Activated naive CD8-positive, alpha-beta T cell treated with anti-CD3 and anti-CD28 coated beads for 36 hours (primary cell): ENCODE results near the gene ZC3H18. TPM values are rescaled to one million over a fixed set of nuclear protein-coding genes. Genes with fewer than 3 reads are reported as not detected.
A peak's percentile ranks its signal among the peaks of the same experiment; 100 is the strongest.

Source experiments
- DNase-seq: peaks from one replicate; pipeline ENCODE4 v3.0.0; 2021
- H3K27ac Mint-ChIP-seq: one replicate; pipeline ENCODE4 v1.8.0; 2022; ENCODE audit warnings: mild to moderate bottlenecking, moderate library complexity, mixed read lengths
- H3K27me3 Mint-ChIP-seq: one replicate; pipeline ENCODE4 v1.8.0; 2022; ENCODE audit warnings: mild to moderate bottlenecking, mixed read lengths
- H3K36me3 Mint-ChIP-seq: one replicate; pipeline ENCODE4 v1.8.0; 2021; ENCODE audit warnings: mild to moderate bottlenecking, mixed read lengths
- H3K4me1 Mint-ChIP-seq: one replicate; pipeline ENCODE4 v1.8.0; 2021; ENCODE audit warnings: mixed read lengths
- H3K4me3 Mint-ChIP-seq: one replicate; pipeline ENCODE4 v1.8.0; 2022; ENCODE audit warnings: mild to moderate bottlenecking, moderate library complexity, mixed read lengths
- H3K9me3 Mint-ChIP-seq: one replicate; pipeline ENCODE4 v1.8.0; 2022; ENCODE audit warnings: mixed read lengths
- total RNA-seq, 2 experiments: library from RNA; stranded (reverse); gene quantifications; one replicate each; pipeline ENCODE4 v1.2.3, GENCODE V29; 2021

The ZC3H18 gene
- total RNA-seq, 2 experiments from 2014 or later = 84.3 to 86.8 TPM

DNA sequence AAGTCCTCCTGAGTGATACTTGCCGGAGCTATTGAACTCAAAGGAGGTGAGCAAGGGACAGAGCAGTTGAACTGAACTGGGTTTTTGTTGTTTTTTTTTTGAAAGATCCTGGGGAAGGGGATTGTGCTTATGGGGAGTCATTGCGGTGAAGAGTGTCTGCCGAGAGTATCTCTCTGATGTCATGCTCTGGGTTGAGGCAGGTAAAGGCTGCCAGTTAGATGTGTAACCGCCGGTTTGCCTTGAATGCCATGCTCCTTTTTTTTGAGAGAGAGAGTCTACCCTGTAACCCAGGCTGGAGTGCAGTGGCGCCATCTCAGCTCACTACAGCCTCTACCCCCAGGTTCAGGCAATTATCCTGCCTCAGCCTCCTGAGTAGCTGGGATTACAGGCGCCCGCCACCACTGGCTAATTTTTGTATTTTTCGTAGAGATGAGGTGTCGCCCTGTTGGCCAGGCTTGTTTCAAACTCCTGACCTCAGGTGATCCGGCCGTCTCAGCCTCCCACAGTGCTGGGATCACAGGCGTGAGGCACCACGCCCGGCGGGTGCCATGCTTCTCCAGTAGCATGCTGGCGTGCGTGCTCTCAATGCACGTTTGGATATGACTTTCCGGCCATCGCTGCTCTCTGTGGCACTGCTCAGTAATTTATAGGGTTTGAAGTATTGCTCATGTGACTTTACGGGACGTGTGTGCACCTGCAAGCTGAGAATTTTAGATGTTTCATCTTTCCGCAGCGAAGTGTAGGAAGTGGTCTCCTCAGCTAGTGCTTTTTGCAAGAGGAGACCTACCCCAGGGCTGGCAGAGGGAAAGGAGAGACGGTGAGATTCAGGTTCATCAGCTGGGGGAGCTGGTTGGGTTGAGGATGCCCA is 8.5 kb downstream of the ZC3H18 start:
- H3K4me1 Mint-ChIP-seq = peaks cover 34% of the 10 kb centered on the region

DNA sequence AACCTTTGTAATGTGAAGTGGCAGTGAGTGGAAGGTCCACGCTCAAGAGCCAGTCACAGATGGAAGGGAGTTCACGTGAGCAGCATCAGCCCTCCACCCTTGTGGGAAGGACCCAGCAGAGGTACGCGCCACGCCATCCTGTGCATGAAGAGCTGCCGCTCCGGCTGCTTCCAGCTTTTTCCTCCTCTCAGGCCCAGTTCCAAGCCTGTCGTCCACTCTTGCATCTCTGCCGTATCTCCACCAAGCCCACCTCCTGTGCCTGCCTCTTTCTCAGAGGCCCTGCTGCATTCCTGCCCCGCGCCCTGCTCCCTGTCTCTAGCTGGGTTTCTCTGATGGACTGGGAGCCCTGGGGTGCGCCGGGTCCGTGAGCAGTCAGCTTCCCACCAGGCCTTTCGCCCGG is 10.2 kb downstream of the ZC3H18 start:
- peaks cover 34% of the 10 kb centered on the region for H3K36me3 Mint-ChIP-seq
- no peaks in the 10 kb centered on the region for H3K9me3 Mint-ChIP-seq
- H3K27me3 Mint-ChIP-seq = no peaks in the 10 kb centered on the region
- H3K4me1 Mint-ChIP-seq = peaks cover 35% of the 10 kb centered on the region
- no peak overlapping the region for H3K27ac Mint-ChIP-seq
- DNase-seq = no peak
- no peak overlapping the region for H3K4me3 Mint-ChIP-seq

More for the DNA sequence above, 8.5 kb downstream of the ZC3H18 start:
- no peak for DNase-seq
- no peaks in the 10 kb centered on the region for H3K9me3 Mint-ChIP-seq
- H3K36me3 Mint-ChIP-seq = peaks cover 36% of the 10 kb centered on the region
- peak overlapping the region; percentile 15 for H3K4me3 Mint-ChIP-seq
- peak overlapping the region; percentile 52 for H3K27ac Mint-ChIP-seq
- no peaks in the 10 kb centered on the region for H3K27me3 Mint-ChIP-seq

- H3K27me3 Mint-ChIP-seq = no peaks in the 10 kb centered on the region
- no peaks in the 10 kb centered on the region for H3K9me3 Mint-ChIP-seq
- no peak for DNase-seq
- H3K36me3 Mint-ChIP-seq = peaks cover 34% of the 10 kb centered on the region
- no peak overlapping the region for H3K4me3 Mint-ChIP-seq
- no peak overlapping the region for H3K27ac Mint-ChIP-seq
- H3K4me1 Mint-ChIP-seq = peaks cover 34% of the 10 kb centered on the region
These were observed 10.8 kb downstream of the ZC3H18 start for GRCh38 chr16:88581033-88581432.

- Mint-ChIP-seq H3K36me3 (peaks cover 24% of the 10 kb centered on the region), H3K4me1 (peaks cover 27% of the 10 kb centered on the region), H3K27me3 (no peaks in the 10 kb centered on the region), H3K27ac (peak overlapping the region; percentile 16), H3K4me3 (no peak overlapping the region), H3K9me3 (no peaks in the 10 kb centered on the region)
- no peak for DNase-seq
These were observed 12.8 kb downstream of the ZC3H18 start for GRCh38 chr16:88582912-88583575.

DNA sequence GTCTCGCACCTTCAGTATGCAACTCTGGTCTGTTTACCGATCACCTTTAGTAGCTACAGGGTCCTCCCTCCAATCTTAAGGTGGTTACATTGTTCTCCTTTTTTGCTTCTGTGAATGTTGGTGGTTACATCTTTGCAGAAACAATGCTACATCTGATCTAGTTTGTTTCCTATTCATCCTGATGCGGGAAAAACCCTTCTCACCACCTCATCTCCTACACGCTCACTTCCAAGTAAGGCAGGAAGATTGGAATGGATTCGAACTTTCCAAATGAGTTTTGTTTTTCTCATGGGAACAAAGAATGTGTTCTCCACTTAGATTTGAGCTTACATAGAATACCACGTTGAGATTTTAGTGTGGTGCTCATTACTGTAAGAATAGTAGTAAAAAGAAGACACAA is 14.5 kb downstream of the ZC3H18 start:
- Mint-ChIP-seq H3K36me3 (peaks cover 20% of the 10 kb centered on the region), H3K27me3 (no peaks in the 10 kb centered on the region), H3K9me3 (no peaks in the 10 kb centered on the region), H3K4me3 (no peak overlapping the region), H3K4me1 (peaks cover 22% of the 10 kb centered on the region), H3K27ac (no peak overlapping the region)
- no peak for DNase-seq

DNA sequence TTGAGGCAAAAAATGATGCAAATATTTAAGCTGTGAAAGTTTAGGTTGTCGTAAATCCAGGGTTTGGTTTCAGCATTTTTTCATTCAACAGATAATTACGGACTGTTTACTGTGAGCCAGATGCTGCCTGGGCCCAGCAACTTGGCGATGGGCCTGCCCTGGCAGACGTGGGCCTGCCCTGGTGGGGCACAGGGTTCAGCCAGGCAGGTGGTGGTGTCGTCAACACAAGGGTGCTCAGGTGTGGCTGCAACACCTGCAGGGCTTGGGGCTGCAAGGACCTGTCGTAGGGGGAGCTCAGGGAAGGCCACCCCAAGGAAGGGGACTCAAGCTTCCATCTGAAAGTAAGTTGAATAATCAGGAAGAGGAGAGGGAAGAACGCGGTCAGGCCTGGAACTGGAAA is 15.1 kb downstream of the ZC3H18 start:
- Mint-ChIP-seq H3K9me3 (no peaks in the 10 kb centered on the region), H3K27me3 (no peaks in the 10 kb centered on the region), H3K27ac (no peak overlapping the region), H3K4me1 (peaks cover 22% of the 10 kb centered on the region), H3K36me3 (peaks cover 19% of the 10 kb centered on the region), H3K4me3 (no peak overlapping the region)
- no peak for DNase-seq

DNA sequence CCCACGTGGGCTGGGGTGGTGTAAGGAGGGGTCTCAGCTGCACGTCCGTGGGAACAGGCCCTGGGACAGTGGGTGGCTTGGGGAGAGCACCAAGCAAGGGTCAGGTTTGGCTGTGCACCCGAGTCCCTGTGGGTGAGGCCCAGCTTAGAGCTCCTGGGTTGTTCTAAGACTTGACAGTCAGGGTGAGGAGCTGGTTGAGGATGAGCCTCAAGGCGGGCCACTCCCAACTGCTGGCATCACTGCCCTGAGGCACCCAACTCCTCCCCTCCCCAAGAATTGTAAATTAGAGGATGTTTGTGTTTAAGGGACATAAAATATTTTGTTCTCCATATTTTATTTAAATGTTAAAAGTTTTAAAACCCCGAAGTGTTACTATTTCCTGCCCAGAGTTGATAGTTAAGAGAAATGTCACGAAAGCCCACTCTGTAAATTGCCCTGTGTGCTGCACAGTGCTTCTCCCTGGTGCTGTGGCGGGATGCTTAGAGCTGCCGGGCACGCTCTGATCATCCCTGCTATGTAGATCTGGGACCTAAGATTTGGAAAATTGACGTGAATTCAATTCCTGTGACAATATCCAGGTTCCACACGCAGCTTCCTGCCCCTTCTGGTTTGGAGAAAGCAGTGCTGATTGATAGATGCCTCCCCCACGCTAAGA is 15.9 kb downstream of the ZC3H18 start:
- H3K9me3 Mint-ChIP-seq = no peaks in the 10 kb centered on the region
- peaks cover 19% of the 10 kb centered on the region for H3K36me3 Mint-ChIP-seq
- peaks cover 17% of the 10 kb centered on the region for H3K4me1 Mint-ChIP-seq
- H3K27me3 Mint-ChIP-seq = no peaks in the 10 kb centered on the region
- no peak overlapping the region for H3K27ac Mint-ChIP-seq
- no peak for DNase-seq
- H3K4me3 Mint-ChIP-seq = no peak overlapping the region

GRCh38 chr16:88588148-88588547 is 17.9 kb downstream of the ZC3H18 start:
- Mint-ChIP-seq H3K9me3 (no peaks in the 10 kb centered on the region), H3K36me3 (peaks cover 14% of the 10 kb centered on the region), H3K27ac (peak overlapping the region; percentile 14), H3K4me3 (no peak overlapping the region), H3K27me3 (no peaks in the 10 kb centered on the region), H3K4me1 (peaks cover 20% of the 10 kb centered on the region)
- no peak for DNase-seq

GRCh38 chr16:88588754-88589153 is 18.6 kb downstream of the ZC3H18 start:
- Mint-ChIP-seq H3K36me3 (peaks cover 14% of the 10 kb centered on the region), H3K27ac (peak overlapping the region; percentile 46), H3K9me3 (no peaks in the 10 kb centered on the region), H3K27me3 (no peaks in the 10 kb centered on the region), H3K4me1 (peaks cover 19% of the 10 kb centered on the region), H3K4me3 (no peak overlapping the region)
- no peak for DNase-seq

GRCh38 chr16:88589441-88589840 is 19.2 kb downstream of the ZC3H18 start:
- peaks cover 14% of the 10 kb centered on the region for H3K36me3 Mint-ChIP-seq
- no peak overlapping the region for H3K4me3 Mint-ChIP-seq
- no peak overlapping the region for H3K27ac Mint-ChIP-seq
- H3K9me3 Mint-ChIP-seq = no peaks in the 10 kb centered on the region
- H3K27me3 Mint-ChIP-seq = no peaks in the 10 kb centered on the region
- peaks cover 18% of the 10 kb centered on the region for H3K4me1 Mint-ChIP-seq
- DNase-seq = no peak

DNA sequence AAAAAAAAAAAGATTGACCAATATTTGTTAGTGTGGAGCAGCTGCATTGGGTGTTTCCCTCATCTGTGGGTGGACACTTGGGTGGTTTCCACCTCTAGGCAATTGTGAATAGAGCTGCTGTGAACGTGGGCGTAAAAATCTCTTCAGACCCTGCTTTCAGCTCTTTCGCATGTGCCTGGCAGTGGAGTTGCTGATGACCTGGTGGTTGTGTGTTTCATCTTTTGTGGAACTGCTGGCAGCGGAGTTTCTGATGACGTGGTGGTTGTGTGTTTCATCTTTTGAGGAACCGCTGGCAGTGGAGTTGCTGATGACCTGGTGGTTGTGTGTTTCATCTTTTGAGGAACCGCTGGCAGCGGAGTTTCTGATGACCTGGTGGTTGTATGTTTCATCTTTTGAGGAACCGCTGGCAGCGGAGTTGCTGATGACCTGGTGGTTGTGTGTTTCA is 21.4 kb downstream of the ZC3H18 start:
- no peak for DNase-seq
- peaks cover 20% of the 10 kb centered on the region for H3K4me1 Mint-ChIP-seq
- H3K9me3 Mint-ChIP-seq = no peaks in the 10 kb centered on the region
- no peak overlapping the region for H3K4me3 Mint-ChIP-seq
- H3K27me3 Mint-ChIP-seq = no peaks in the 10 kb centered on the region
- peak overlapping the region; percentile 35 for H3K27ac Mint-ChIP-seq
- peaks cover 15% of the 10 kb centered on the region for H3K36me3 Mint-ChIP-seq

DNA sequence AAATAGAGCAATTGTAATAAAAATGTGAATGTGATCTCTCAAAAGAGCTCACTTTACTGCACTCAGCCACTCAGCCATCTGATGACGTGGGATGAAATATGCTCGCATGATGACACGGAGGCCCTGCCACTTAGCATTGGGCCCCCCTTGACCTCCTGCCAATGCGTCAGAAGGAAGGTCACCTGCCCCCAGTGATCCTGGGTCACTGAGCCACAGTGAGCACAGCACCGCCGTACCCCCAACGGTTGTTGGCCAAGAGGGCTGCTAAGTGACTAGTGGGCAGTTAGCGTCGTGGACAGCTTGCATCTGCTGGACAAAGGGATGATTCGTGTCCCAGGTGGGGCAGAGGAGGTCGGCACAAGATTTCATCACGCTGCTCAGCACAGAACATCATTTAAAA is 22.9 kb downstream of the ZC3H18 start:
- Mint-ChIP-seq H3K27me3 (no peaks in the 10 kb centered on the region), H3K9me3 (no peaks in the 10 kb centered on the region), H3K4me3 (no peak overlapping the region), H3K36me3 (peaks cover 14% of the 10 kb centered on the region), H3K27ac (no peak overlapping the region), H3K4me1 (peaks cover 23% of the 10 kb centered on the region)
- DNase-seq = no peak

DNA sequence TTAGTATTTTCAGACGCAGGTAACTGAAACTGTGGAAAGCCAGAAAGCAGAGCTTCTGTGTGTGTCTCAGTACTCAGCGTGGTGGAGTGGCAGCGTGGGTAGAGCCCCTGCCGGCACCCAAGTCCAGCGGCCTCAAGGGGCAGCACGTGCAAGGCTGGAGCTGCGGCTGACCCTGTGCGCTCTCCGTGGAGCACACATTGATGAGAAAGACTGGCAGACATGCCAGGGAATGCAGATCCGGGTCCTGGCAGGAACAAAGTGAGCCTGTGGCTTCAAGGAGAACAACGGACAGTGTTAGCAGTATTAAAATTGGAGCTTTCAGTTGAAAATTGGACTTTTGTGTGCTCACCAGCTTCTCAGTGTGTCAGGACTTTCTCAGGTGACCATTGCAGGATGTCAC is 23.3 kb downstream of the ZC3H18 start:
- Mint-ChIP-seq H3K4me3 (no peak overlapping the region), H3K27ac (no peak overlapping the region), H3K9me3 (no peaks in the 10 kb centered on the region)

GRCh38 chr16:88593910-88594309 is 23.7 kb downstream of the ZC3H18 start:
- no peaks in the 10 kb centered on the region for H3K9me3 Mint-ChIP-seq
- H3K27ac Mint-ChIP-seq = no peak overlapping the region
- no peaks in the 10 kb centered on the region for H3K27me3 Mint-ChIP-seq
- no peak overlapping the region for H3K4me3 Mint-ChIP-seq
- peaks cover 20% of the 10 kb centered on the region for H3K4me1 Mint-ChIP-seq
- peaks cover 11% of the 10 kb centered on the region for H3K36me3 Mint-ChIP-seq
- DNase-seq = no peak

More for the DNA sequence above, 23.3 kb downstream of the ZC3H18 start:
- H3K4me1 Mint-ChIP-seq = peaks cover 21% of the 10 kb centered on the region
- H3K27me3 Mint-ChIP-seq = no peaks in the 10 kb centered on the region
- H3K36me3 Mint-ChIP-seq = peaks cover 11% of the 10 kb centered on the region
- DNase-seq = no peak

- no peak for DNase-seq
- no peaks in the 10 kb centered on the region for H3K9me3 Mint-ChIP-seq
- peaks cover 11% of the 10 kb centered on the region for H3K36me3 Mint-ChIP-seq
- peaks cover 20% of the 10 kb centered on the region for H3K4me1 Mint-ChIP-seq
- H3K27me3 Mint-ChIP-seq = no peaks in the 10 kb centered on the region
- no peak overlapping the region for H3K27ac Mint-ChIP-seq
- no peak overlapping the region for H3K4me3 Mint-ChIP-seq
These were observed 24.9 kb downstream of the ZC3H18 start for GRCh38 chr16:88595101-88595500.
